GM12878 (cell line): ENCODE data around the gene DNAJB5. TPM values are rescaled to one million over a fixed set of nuclear protein-coding genes. Genes with fewer than 3 reads are reported as not detected.
"Not testable (repeated sequence)": the region's sequence is repeated elsewhere in the genome, so short reads cannot be mapped to it uniquely, and the experiment has no call there.

ENCODE experiments used
- ATAC-seq: fragments of 200-7000 bp; cut with Tn5 transposase; 3 replicates; pipeline ENCODE4 v1.9.1; 2020; ENCODE audit warnings: mild to moderate bottlenecking, moderate library complexity
- BruUV-seq: library from RNA; stranded (reverse); fragments of 400-500 nt; replicated peaks from 2 replicates; lab custom pipeline; 2021; lab: Mats Ljungman, UMichigan
- CTCF ChIA-PET: fragments of 300-600 bp; sonication (Branson Sonifier 250); formaldehyde crosslinking; extraction: SDS; loops from one replicate; lab custom pipeline; 2021; ENCODE audit warnings: inconsistent platforms; lab: Yijun Ruan, JAX
- POLR2A ChIA-PET: fragments of 350-600 bp; formaldehyde crosslinking; extraction: SDS; loops from one replicate; lab custom pipeline; 2021; ENCODE audit warnings: inconsistent platforms; lab: Charles Lee
- RAD21 ChIA-PET: fragments of 300-600 bp; sonication (Branson Sonifier 250); formaldehyde crosslinking; loops from one replicate; lab custom pipeline; 2023; ENCODE audit warnings: antibody characterized with exemption; ENCODE audit not compliant: unreplicated experiment; lab: Charles Lee
- SMC1A ChIA-PET: fragments of 300-600 bp; sonication (Branson Sonifier 250); formaldehyde crosslinking; loops from one replicate; lab custom pipeline; 2023; ENCODE audit not compliant: unreplicated experiment, uncharacterized antibody; lab: Charles Lee
- DNase-seq: peaks from one replicate; pipeline ENCODE4 v3.0.0-alpha.2; 2011; ENCODE audit warnings: low read depth, low spot score
- FAIRE-seq: peaks from 3 replicates; lab custom pipeline; 2011; peaks lifted over from hg19 to GRCh38; lab: Jason Lieb, UNC
- H2AFZ ChIP-seq: 2 replicates; pipeline ENCODE4 v1.6.0; 2011; ENCODE audit warnings: low read depth, low read length, control low read depth; ENCODE audit not compliant: control insufficient read depth
- H3K27ac ChIP-seq: 2 replicates; pipeline ENCODE4 v1.5.1; 2011; ENCODE audit warnings: control low read depth; ENCODE audit not compliant: control insufficient read depth, insufficient read depth
- H3K27me3 ChIP-seq, 2 experiments: replicated peaks in 1 of 2; 2 replicates each; pipeline versions ENCODE4 v1.6.0 to v1.6.1; 2011; ENCODE audit warnings: low read length in 1 of 2; ENCODE audit not compliant: control insufficient read depth in 2 of 2, insufficient read depth in 2 of 2
- H3K36me3 ChIP-seq, 2 experiments: 2 replicates each; pipeline ENCODE4 v1.5.1; 2011; ENCODE audit warnings: low read length in 1 of 2; ENCODE audit not compliant: control insufficient read depth in 2 of 2, insufficient read depth in 2 of 2
- H3K4me1 ChIP-seq: 2 replicates; pipeline ENCODE4 v1.6.1; 2011; ENCODE audit warnings: mild to moderate bottlenecking, low read length, moderate library complexity, mixed read lengths; ENCODE audit not compliant: control insufficient read depth, insufficient read depth
- H3K4me2 ChIP-seq: 2 replicates; pipeline ENCODE4 v1.6.0; 2011; ENCODE audit warnings: control low read depth; ENCODE audit not compliant: control insufficient read depth, insufficient read depth
- H3K4me3 ChIP-seq: fragments of 200-600 bp; sonication (generic); 2 replicates; pipeline ENCODE4 v1.5.1; 2016
- H3K79me2 ChIP-seq: 2 replicates; pipeline ENCODE4 v1.6.0; 2011; ENCODE audit warnings: low read length; ENCODE audit not compliant: control insufficient read depth, insufficient read depth
- H3K9ac ChIP-seq: 2 replicates; pipeline ENCODE4 v1.8.0; 2011; ENCODE audit warnings: low read length, control low read depth, mixed read lengths; ENCODE audit not compliant: control insufficient read depth, insufficient read depth
- H3K9me3 ChIP-seq: replicated peaks from 3 replicates; pipeline ENCODE4 v1.5.1; 2011; ENCODE audit warnings: mild to moderate bottlenecking, low read length; ENCODE audit not compliant: control insufficient read depth, insufficient read depth
- H4K20me1 ChIP-seq: 2 replicates; pipeline ENCODE4 v1.6.0; 2011; ENCODE audit not compliant: control insufficient read depth, insufficient read depth
- ATF7 ChIP-seq: fragments of 450-650 bp; IDR thresholded peaks from 2 replicates; pipeline ENCODE4 v1.6.1; 2016; ENCODE audit warnings: low read depth, mild to moderate bottlenecking
- BRCA1 ChIP-seq: IDR thresholded peaks from 2 replicates; pipeline ENCODE4 v1.6.1; 2011; ENCODE audit warnings: low read depth, low read length, improper control_type of control experiment
- ESRRA ChIP-seq: IDR thresholded peaks from 2 replicates; pipeline ENCODE4 v1.6.1; 2012; ENCODE audit warnings: mild to moderate bottlenecking, low read length, improper control_type of control experiment
- IKZF1 ChIP-seq: fragments of 450-650 bp; conservative IDR thresholded peaks from 2 replicates; pipeline ENCODE4 v1.6.1; 2017; ENCODE audit warnings: antibody characterized with exemption, mild to moderate bottlenecking
- NR2C2 ChIP-seq: IDR thresholded peaks from 2 replicates; pipeline ENCODE4 v1.6.1; 2011; ENCODE audit warnings: borderline replicate concordance, low read depth; ENCODE audit not compliant: control insufficient read depth, insufficient read length
- NRF1 ChIP-seq: conservative IDR thresholded peaks from 2 replicates; pipeline ENCODE4 v1.6.1; 2011; ENCODE audit warnings: mild to moderate bottlenecking, low read depth, low read length, improper control_type of control experiment
- POLR2AphosphoS5 ChIP-seq: IDR thresholded peaks from 2 replicates; pipeline ENCODE4 v1.6.1; 2011; ENCODE audit warnings: mild to moderate bottlenecking, low read length, inconsistent platforms
- RBBP5 ChIP-seq: fragments of 200-600 bp; sonication (generic); conservative IDR thresholded peaks from 2 replicates; pipeline ENCODE4 v1.6.1; 2016
- SMARCA5 ChIP-seq: fragments of 450-650 bp; IDR thresholded peaks from 2 replicates; pipeline ENCODE4 v1.6.1; 2017; ENCODE audit warnings: mild to moderate bottlenecking
- SREBF2 ChIP-seq: IDR thresholded peaks from 2 replicates; pipeline ENCODE4 v1.6.1; 2012; ENCODE audit warnings: mild to moderate bottlenecking, low read length
- SUZ12 ChIP-seq: fragments of 200-600 bp; sonication (generic); IDR thresholded peaks from one replicate; pipeline ENCODE4 v1.6.1; 2018; ENCODE audit warnings: antibody characterized with exemption, mild to moderate bottlenecking; ENCODE audit not compliant: unreplicated experiment
- WRNIP1 ChIP-seq: IDR thresholded peaks from 2 replicates; pipeline ENCODE4 v1.6.1; 2011; ENCODE audit warnings: low read depth, low read length, improper control_type of control experiment, borderline replicate concordance
- YY1 ChIP-seq: IDR thresholded peaks from 2 replicates; pipeline ENCODE4 v1.6.1; 2011; ENCODE audit warnings: low read depth, mild to moderate bottlenecking, low read length
- WGBS: methylation state at CpG from one replicate; pipeline ENCODE4 v1.1.6; 2016; ENCODE audit warnings: low lambda C conversion rate; ENCODE audit not compliant: insufficient replicate concordance, insufficient coverage; ENCODE audit errors: missing lambda C conversion rate; 5-methylcytosine and 5-hydroxymethylcytosine counted together
- in situ Hi-C: fragments of 300-500 bp; cut with MboI; formaldehyde crosslinking; loops from 9 replicates; pipeline ENCODE4 v1.14.3; 2018; ENCODE audit warnings: mixed read lengths
- intact Hi-C: fragments of 100-400 bp; cut with micrococcal nuclease; formaldehyde crosslinking; loops from one replicate; pipeline ENCODE4 v1.14.2; 2022; ENCODE audit not compliant: unreplicated experiment
- polyA plus RNA-seq, 11 experiments: library from polyadenylated mRNA; depleted of rRNA in 4 of 11; unstranded in 6 of 11; stranded (reverse) in 5 of 11; fragments of >200 nt; fragmentation: Nextera tagmentation in 4 of 11; fragmentation: Illumina TruSeq in 1 of 11; extraction: Ambion mirVana in 4 of 11; extraction: Trizol in 1 of 11; gene quantifications; 1 replicate in 1 of 11; 2 replicates in 10 of 11; pipeline versions ENCODE4 v1.2.1 to v1.2.3, GENCODE V29; 2011 to 2016; ENCODE audit warnings: inconsistent platforms in 2 of 11, missing spikeins in 2 of 11, low read depth in 1 of 11
- total RNA-seq, 4 experiments: library from RNA; depleted of rRNA in 3 of 4; stranded (reverse); fragments of >200 nt in 3 of 4; fragmentation: Illumina TruSeq in 1 of 4; extraction: Trizol in 1 of 4; gene quantifications; 2 replicates each; pipeline versions ENCODE4 v1.2.1 to v1.2.3, GENCODE V29; 2013 to 2021
- TF ChIP-seq, protein P1 (sequence below): fragments of 450-650 bp; IDR thresholded peaks from 2 replicates; pipeline ENCODE4 v1.6.1; 2017; ENCODE audit warnings: low read depth, mild to moderate bottlenecking, moderate library complexity
- TF ChIP-seq, protein P2 (sequence below): fragments of 150-350 bp; IDR thresholded peaks from 2 replicates; pipeline ENCODE4 v1.6.1; 2016; ENCODE audit warnings: low read depth, low read length

DNAJB5 gene
- total and polyA plus RNA-seq, 10 of the 15 experiments (the other 5 are each of a cell fraction or from before 2014, with no cell fraction given), result 0.92 to 13.3 (median 6.8) TPM

- H3K9ac ChIP-seq, H3K4me3 ChIP-seq, ATAC-seq, DNase-seq, RAD21 ChIA-PET, H2AFZ ChIP-seq, H4K20me1 ChIP-seq, H3K27ac ChIP-seq, H3K36me3 ChIP-seq, H3K4me2 ChIP-seq, SMC1A ChIA-PET, FAIRE-seq, in situ Hi-C loops, H3K79me2 ChIP-seq, H3K4me1 ChIP-seq, POLR2A ChIA-PET, H3K27me3 ChIP-seq, H3K9me3 ChIP-seq, intact Hi-C loops, BruUV-seq: not testable (repeated sequence)
- CTCF ChIA-PET, result interaction anchor here (0.6 kb wide), 1 partner anchor 56 kb away, joined by 3 read pairs; no protein-coding TSS in a partner anchor
These were observed 49.6 kb upstream of the DNAJB5 start for GRCh38 chr9:34939989-34940388.

GRCh38 chr9:34948451-34948850 lies 41.1 kb upstream of the DNAJB5 start:
- 40% methylated on average over 2 of the region's 2 CpGs for WGBS
- Histone ChIP-seq H3K4me1 (no peaks in the 10 kb centered on the region), H3K79me2 (no peaks in the 10 kb centered on the region), H4K20me1 (no peaks in the 10 kb centered on the region), H3K9me3 (no peaks in the 10 kb centered on the region), H3K27me3 (no peaks in the 10 kb centered on the region), H3K27ac (no peak overlapping the region), H2AFZ (no peak overlapping the region), H3K4me3 (no peak overlapping the region), H3K4me2 (no peak overlapping the region), H3K9ac (no peak overlapping the region), H3K36me3 (no peaks in the 10 kb centered on the region)
- FAIRE-seq, result no peak
- intact Hi-C loops, result no loop called here
- POLR2A ChIA-PET, result no interaction called here
- SMC1A ChIA-PET, result no interaction called here
- in situ Hi-C loops, result no loop called here
- ATAC-seq, result no peak
- RAD21 ChIA-PET, result no interaction called here
- CTCF ChIA-PET, result interaction anchor here (0.7 kb wide), 1 partner anchor 37 kb away, joined by 3 read pairs; no protein-coding TSS in a partner anchor
- no TSS peak for BruUV-seq
- no peak for DNase-seq
- TF ChIP-seq, protein P1, sequence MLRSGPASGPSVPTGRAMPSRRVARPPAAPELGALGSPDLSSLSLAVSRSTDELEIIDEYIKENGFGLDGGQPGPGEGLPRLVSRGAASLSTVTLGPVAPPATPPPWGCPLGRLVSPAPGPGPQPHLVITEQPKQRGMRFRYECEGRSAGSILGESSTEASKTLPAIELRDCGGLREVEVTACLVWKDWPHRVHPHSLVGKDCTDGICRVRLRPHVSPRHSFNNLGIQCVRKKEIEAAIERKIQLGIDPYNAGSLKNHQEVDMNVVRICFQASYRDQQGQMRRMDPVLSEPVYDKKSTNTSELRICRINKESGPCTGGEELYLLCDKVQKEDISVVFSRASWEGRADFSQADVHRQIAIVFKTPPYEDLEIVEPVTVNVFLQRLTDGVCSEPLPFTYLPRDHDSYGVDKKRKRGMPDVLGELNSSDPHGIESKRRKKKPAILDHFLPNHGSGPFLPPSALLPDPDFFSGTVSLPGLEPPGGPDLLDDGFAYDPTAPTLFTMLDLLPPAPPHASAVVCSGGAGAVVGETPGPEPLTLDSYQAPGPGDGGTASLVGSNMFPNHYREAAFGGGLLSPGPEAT, result no peak
- TF ChIP-seq SREBF2 (no peak), RBBP5 (no peak), BRCA1 (no peak), WRNIP1 (no peak), YY1 (no peak), SUZ12 (no peak), SMARCA5 (no peak), NRF1 (no peak), POLR2AphosphoS5 (no peak), IKZF1 (no peak), ESRRA (no peak), NR2C2 (no peak), ATF7 (no peak)
- TF ChIP-seq, protein P2, sequence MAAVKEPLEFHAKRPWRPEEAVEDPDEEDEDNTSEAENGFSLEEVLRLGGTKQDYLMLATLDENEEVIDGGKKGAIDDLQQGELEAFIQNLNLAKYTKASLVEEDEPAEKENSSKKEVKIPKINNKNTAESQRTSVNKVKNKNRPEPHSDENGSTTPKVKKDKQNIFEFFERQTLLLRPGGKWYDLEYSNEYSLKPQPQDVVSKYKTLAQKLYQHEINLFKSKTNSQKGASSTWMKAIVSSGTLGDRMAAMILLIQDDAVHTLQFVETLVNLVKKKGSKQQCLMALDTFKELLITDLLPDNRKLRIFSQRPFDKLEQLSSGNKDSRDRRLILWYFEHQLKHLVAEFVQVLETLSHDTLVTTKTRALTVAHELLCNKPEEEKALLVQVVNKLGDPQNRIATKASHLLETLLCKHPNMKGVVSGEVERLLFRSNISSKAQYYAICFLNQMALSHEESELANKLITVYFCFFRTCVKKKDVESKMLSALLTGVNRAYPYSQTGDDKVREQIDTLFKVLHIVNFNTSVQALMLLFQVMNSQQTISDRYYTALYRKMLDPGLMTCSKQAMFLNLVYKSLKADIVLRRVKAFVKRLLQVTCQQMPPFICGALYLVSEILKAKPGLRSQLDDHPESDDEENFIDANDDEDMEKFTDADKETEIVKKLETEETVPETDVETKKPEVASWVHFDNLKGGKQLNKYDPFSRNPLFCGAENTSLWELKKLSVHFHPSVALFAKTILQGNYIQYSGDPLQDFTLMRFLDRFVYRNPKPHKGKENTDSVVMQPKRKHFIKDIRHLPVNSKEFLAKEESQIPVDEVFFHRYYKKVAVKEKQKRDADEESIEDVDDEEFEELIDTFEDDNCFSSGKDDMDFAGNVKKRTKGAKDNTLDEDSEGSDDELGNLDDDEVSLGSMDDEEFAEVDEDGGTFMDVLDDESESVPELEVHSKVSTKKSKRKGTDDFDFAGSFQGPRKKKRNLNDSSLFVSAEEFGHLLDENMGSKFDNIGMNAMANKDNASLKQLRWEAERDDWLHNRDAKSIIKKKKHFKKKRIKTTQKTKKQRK, result no peak
